Nephron (organoid): ENCODE measurements around the gene CHCHD6.

ENCODE experiments used
- H3K27ac Mint-ChIP-seq, 3 experiments: 2 replicates each; pipeline ENCODE4 v1.8.0; 2020; ENCODE audit warnings: mixed read lengths in 3 of 3, mild to moderate bottlenecking in 2 of 3, moderate library complexity in 1 of 3
- H3K27me3 Mint-ChIP-seq: 2 replicates; pipeline ENCODE4 v1.8.0; 2021; ENCODE audit warnings: low read depth, mild to moderate bottlenecking, moderate library complexity, mixed read lengths
- H3K36me3 Mint-ChIP-seq: 2 replicates; pipeline ENCODE4 v1.8.0; 2020; ENCODE audit warnings: low read depth, mixed read lengths
- H3K4me1 Mint-ChIP-seq: 2 replicates; pipeline ENCODE4 v1.8.0; 2020; ENCODE audit warnings: mixed read lengths
- H3K4me3 Mint-ChIP-seq, 3 experiments: 2 replicates each; pipeline ENCODE4 v1.8.0; 2020; ENCODE audit warnings: mild to moderate bottlenecking in 3 of 3, mixed read lengths in 3 of 3, moderate library complexity in 2 of 3
- H3K9me3 Mint-ChIP-seq: 2 replicates; pipeline ENCODE4 v1.8.0; 2020; ENCODE audit warnings: mixed read lengths
- CTCF ChIP-seq, 3 experiments: fragments of 200-600 bp; sonication (generic); IDR thresholded peaks; one replicate each; pipeline ENCODE4 v1.5.0; 2021; ENCODE audit warnings: antibody characterized with exemption in 3 of 3; ENCODE audit not compliant: unreplicated experiment in 3 of 3

CHCHD6 gene

GRCh38 chr3:126826693-126827092 is 122.7 kb downstream of the CHCHD6 start:
- TF ChIP-seq CTCF (IDR thresholded peaks at IDR 0.05; ENCODE audit: unreplicated experiment in 3 of 3) = no peak
- Mint-ChIP-seq H3K36me3 (peaks cover 4% of the 10 kb centered on the region), H3K4me1 (no peaks in the 10 kb centered on the region), H3K4me3 (no peak overlapping the region), H3K27me3 (no peaks in the 10 kb centered on the region), H3K27ac (no peak overlapping the region), H3K9me3 (peaks cover 3% of the 10 kb centered on the region)

GRCh38 chr3:126827121-126827520 is 123.1 kb downstream of the CHCHD6 start:
- no peaks in the 10 kb centered on the region for H3K36me3 Mint-ChIP-seq
- no peak overlapping the region for H3K27ac Mint-ChIP-seq
- H3K4me1 Mint-ChIP-seq = no peaks in the 10 kb centered on the region
- TF ChIP-seq CTCF (IDR thresholded peaks at IDR 0.05; ENCODE audit: unreplicated experiment in 3 of 3) = no peak
- H3K4me3 Mint-ChIP-seq = no peak overlapping the region
- H3K27me3 Mint-ChIP-seq = no peaks in the 10 kb centered on the region
- no peaks in the 10 kb centered on the region for H3K9me3 Mint-ChIP-seq

GRCh38 chr3:126828306-126828705 is 124.3 kb downstream of the CHCHD6 start:
- Mint-ChIP-seq H3K27me3 (no peaks in the 10 kb centered on the region), H3K36me3 (no peaks in the 10 kb centered on the region), H3K4me1 (no peaks in the 10 kb centered on the region), H3K27ac (no peak overlapping the region), H3K4me3 (no peak overlapping the region), H3K9me3 (no peaks in the 10 kb centered on the region)
- TF ChIP-seq CTCF (IDR thresholded peaks at IDR 0.05; ENCODE audit: unreplicated experiment in 3 of 3) = no peak

- Mint-ChIP-seq H3K9me3 (no peaks in the 10 kb centered on the region), H3K27ac (no peak overlapping the region), H3K36me3 (no peaks in the 10 kb centered on the region), H3K4me1 (no peaks in the 10 kb centered on the region), H3K4me3 (no peak overlapping the region), H3K27me3 (no peaks in the 10 kb centered on the region)
- TF ChIP-seq CTCF (IDR thresholded peaks at IDR 0.05; ENCODE audit: unreplicated experiment in 3 of 3) = no peak
Measured at GRCh38 chr3:126832933-126833332, 128.9 kb downstream of the CHCHD6 start.

GRCh38 chr3:126834596-126835471 is 130.8 kb downstream of the CHCHD6 start:
- no peak for TF ChIP-seq CTCF (IDR thresholded peaks at IDR 0.05; ENCODE audit: unreplicated experiment in 3 of 3)
- Mint-ChIP-seq H3K4me1 (no peaks in the 10 kb centered on the region), H3K27ac (no peak overlapping the region), H3K4me3 (no peak overlapping the region), H3K9me3 (no peaks in the 10 kb centered on the region), H3K36me3 (no peaks in the 10 kb centered on the region), H3K27me3 (no peaks in the 10 kb centered on the region)
